HEK293 (cell line): ENCODE measurements around the gene TAGLN.

ENCODE experiments used
- CTCF ChIA-PET: fragments of 350-600 bp; formaldehyde crosslinking; extraction: SDS; loops from one replicate; lab custom pipeline; 2021; ENCODE audit warnings: antibody characterized with exemption; lab: Yijun Ruan, JAX
- POLR2A ChIA-PET: fragments of 300-600 bp; formaldehyde crosslinking; extraction: SDS; loops from one replicate; lab custom pipeline; 2020; ENCODE audit warnings: antibody characterized with exemption, inconsistent platforms; lab: Yijun Ruan, JAX
- H3K27ac ChIP-seq: fragments of 200-500 bp; sonication (Bioruptor generic); 2 replicates; pipeline ENCODE4 v1.5.1; 2014; ENCODE audit warnings: low read depth, low read length, control low read depth, inconsistent platforms; ENCODE audit errors: extremely low read depth
- H3K36me3 ChIP-seq, 2 experiments: fragments of 200-500 bp in 1 of 2; sonication (Bioruptor generic) in 1 of 2; 1 replicate in 1 of 2; 2 replicates in 1 of 2; pipeline ENCODE4 v1.5.1; 2014 to 2017; ENCODE audit warnings: inconsistent platforms in 2 of 2, low read length in 2 of 2; ENCODE audit not compliant: control insufficient read depth in 2 of 2, insufficient read depth in 1 of 2
- H3K4me1 ChIP-seq: fragments of 200-500 bp; sonication (Bioruptor generic); 2 replicates; pipeline ENCODE4 v1.5.1; 2014; ENCODE audit warnings: mild to moderate bottlenecking, low read length, inconsistent platforms; ENCODE audit not compliant: control insufficient read depth, insufficient read depth
- H3K4me3 ChIP-seq: 2 replicates; pipeline ENCODE4 v1.5.1; 2011; ENCODE audit warnings: low read depth, mild to moderate bottlenecking, control low read depth, low read length, moderate library complexity
- H3K9me3 ChIP-seq: fragments of 200-500 bp; sonication (Bioruptor generic); 2 replicates; pipeline ENCODE4 v1.5.1; 2014; ENCODE audit warnings: low read depth, low read length, inconsistent platforms; ENCODE audit not compliant: control insufficient read depth, insufficient read depth
- BCL11A ChIP-seq: fragments of 450-650 bp; formaldehyde crosslinking; IDR thresholded peaks from 2 replicates; pipeline ENCODE4 v1.5.1; 2016; ENCODE audit warnings: low read depth, missing biosample characterization, missing genetic modification characterization
- FEZF1 ChIP-seq: fragments of 450-650 bp; formaldehyde crosslinking; IDR thresholded peaks from 2 replicates; pipeline ENCODE4 v1.5.1; 2016; ENCODE audit warnings: missing biosample characterization, missing genetic modification characterization
- REST ChIP-seq: fragments of 450-650 bp; formaldehyde crosslinking; IDR thresholded peaks from 2 replicates; pipeline ENCODE4 v1.5.1; 2016; ENCODE audit warnings: missing biosample characterization, missing genetic modification characterization
- SCRT2 ChIP-seq: fragments of 450-650 bp; formaldehyde crosslinking; IDR thresholded peaks from 2 replicates; pipeline ENCODE4 v1.5.1; 2016; ENCODE audit warnings: missing biosample characterization, missing genetic modification characterization
- SP7 ChIP-seq: fragments of 450-650 bp; formaldehyde crosslinking; IDR thresholded peaks from 2 replicates; pipeline ENCODE4 v1.5.1; 2016; ENCODE audit warnings: missing biosample characterization, missing genetic modification characterization
- ZBTB20 ChIP-seq: fragments of 450-650 bp; formaldehyde crosslinking; IDR thresholded peaks from 2 replicates; pipeline ENCODE4 v1.5.1; 2016; ENCODE audit warnings: missing biosample characterization, missing genetic modification characterization
- ZBTB7A ChIP-seq: fragments of 450-650 bp; formaldehyde crosslinking; IDR thresholded peaks from 2 replicates; pipeline ENCODE4 v1.5.1; 2016; ENCODE audit warnings: low read depth, missing biosample characterization, missing genetic modification characterization
- ZNF138 ChIP-seq: fragments of 450-650 bp; formaldehyde crosslinking; IDR thresholded peaks from 2 replicates; pipeline ENCODE4 v1.5.1; 2016; ENCODE audit warnings: missing biosample characterization, missing genetic modification characterization, borderline replicate concordance
- ZNF155 ChIP-seq: fragments of 450-650 bp; formaldehyde crosslinking; IDR thresholded peaks from 2 replicates; pipeline ENCODE4 v1.5.1; 2016; ENCODE audit warnings: missing biosample characterization, missing genetic modification characterization
- ZNF24 ChIP-seq: fragments of 450-650 bp; formaldehyde crosslinking; IDR thresholded peaks from 2 replicates; pipeline ENCODE4 v1.5.1; 2016; ENCODE audit warnings: missing biosample characterization, missing genetic modification characterization
- ZNF248 ChIP-seq: fragments of 450-650 bp; formaldehyde crosslinking; IDR thresholded peaks from 2 replicates; pipeline ENCODE4 v1.5.1; 2017; ENCODE audit warnings: missing biosample characterization, missing genetic modification characterization
- ZNF266 ChIP-seq: fragments of 450-650 bp; formaldehyde crosslinking; IDR thresholded peaks from 2 replicates; pipeline ENCODE4 v1.5.1; 2016; ENCODE audit warnings: missing biosample characterization, missing genetic modification characterization, low read depth
- ZNF366 ChIP-seq: fragments of 450-650 bp; formaldehyde crosslinking; conservative IDR thresholded peaks from 2 replicates; pipeline ENCODE4 v1.5.1; 2016; ENCODE audit warnings: missing biosample characterization, missing genetic modification characterization
- ZNF473 ChIP-seq: fragments of 450-650 bp; formaldehyde crosslinking; IDR thresholded peaks from 2 replicates; pipeline ENCODE4 v1.5.1; 2017; ENCODE audit warnings: missing biosample characterization, missing genetic modification characterization
- ZNF501 ChIP-seq: fragments of 450-650 bp; formaldehyde crosslinking; IDR thresholded peaks from 2 replicates; pipeline ENCODE4 v1.5.1; 2016; ENCODE audit warnings: missing biosample characterization, missing genetic modification characterization
- ZNF530 ChIP-seq: fragments of 450-650 bp; formaldehyde crosslinking; IDR thresholded peaks from 2 replicates; pipeline ENCODE4 v1.5.1; 2016; ENCODE audit warnings: low read depth, missing biosample characterization, missing genetic modification characterization
- ZNF558 ChIP-seq: fragments of 450-650 bp; formaldehyde crosslinking; IDR thresholded peaks from 2 replicates; pipeline ENCODE4 v1.5.1; 2016; ENCODE audit warnings: missing biosample characterization, missing genetic modification characterization
- ZNF76 ChIP-seq: fragments of 450-650 bp; formaldehyde crosslinking; IDR thresholded peaks from 2 replicates; pipeline ENCODE4; 2016; ENCODE audit warnings: low read depth, missing biosample characterization, missing genetic modification characterization, borderline replicate concordance
- ZNF776 ChIP-seq: fragments of 450-650 bp; formaldehyde crosslinking; IDR thresholded peaks from 2 replicates; pipeline ENCODE4 v1.5.0; 2017; ENCODE audit warnings: missing biosample characterization, missing genetic modification characterization, borderline replicate concordance
- ZNF785 ChIP-seq: fragments of 450-650 bp; formaldehyde crosslinking; IDR thresholded peaks from 2 replicates; pipeline ENCODE4 v1.5.1; 2016; ENCODE audit warnings: missing biosample characterization, missing genetic modification characterization
- TF ChIP-seq, protein P1 (sequence below): fragments of 450-650 bp; formaldehyde crosslinking; IDR thresholded peaks from 2 replicates; pipeline ENCODE4 v1.5.1; 2016; ENCODE audit warnings: missing biosample characterization, missing genetic modification characterization
- TF ChIP-seq, protein P2 (sequence below): fragments of 450-650 bp; formaldehyde crosslinking; IDR thresholded peaks from 2 replicates; pipeline ENCODE4 v1.5.1; 2017; ENCODE audit warnings: missing biosample characterization, missing genetic modification characterization
- TF ChIP-seq, protein P3 (sequence below): fragments of 450-650 bp; formaldehyde crosslinking; IDR thresholded peaks from 2 replicates; pipeline ENCODE4 v1.5.1; 2016; ENCODE audit warnings: missing biosample characterization, missing genetic modification characterization

Gene TAGLN

GRCh38 chr11:117203069-117203407 lies 3.9 kb downstream of the TAGLN start:
- no peak overlapping the region for H3K4me3 ChIP-seq
- ChIA-PET POLR2A (interaction anchor here (1.1 to 1.5 kb wide), 3 partner anchors 17 to 24 kb away, joined by 3 read pairs; no protein-coding TSS in a partner anchor), CTCF (interaction anchor here (0.6 to 2.0 kb wide), 3 partner anchors 22 to 1993 kb away, joined by 3 to 4 read pairs (median 3); partner anchors contain the start of gene PCSK7)
- no peaks in the 10 kb centered on the region for H3K9me3 ChIP-seq
- H3K27ac ChIP-seq = no peak overlapping the region
- TF ChIP-seq ZNF138 (no peak), ZBTB20 (no peak), ZNF785 (tag by site-specific recombination) (no peak), SCRT2 (tag by site-specific recombination) (no peak), ZNF530 (tag by site-specific recombination) (no peak), ZBTB7A (no peak), ZNF501 (tag by site-specific recombination) (no peak), ZNF76 (tag by site-specific recombination) (no peak)
- peaks cover 0 to 20% of the 10 kb centered on the region in 2 experiments; a peak in 1 of 3 replicates for H3K36me3 ChIP-seq
- H3K4me1 ChIP-seq = no peaks in the 10 kb centered on the region

DNA sequence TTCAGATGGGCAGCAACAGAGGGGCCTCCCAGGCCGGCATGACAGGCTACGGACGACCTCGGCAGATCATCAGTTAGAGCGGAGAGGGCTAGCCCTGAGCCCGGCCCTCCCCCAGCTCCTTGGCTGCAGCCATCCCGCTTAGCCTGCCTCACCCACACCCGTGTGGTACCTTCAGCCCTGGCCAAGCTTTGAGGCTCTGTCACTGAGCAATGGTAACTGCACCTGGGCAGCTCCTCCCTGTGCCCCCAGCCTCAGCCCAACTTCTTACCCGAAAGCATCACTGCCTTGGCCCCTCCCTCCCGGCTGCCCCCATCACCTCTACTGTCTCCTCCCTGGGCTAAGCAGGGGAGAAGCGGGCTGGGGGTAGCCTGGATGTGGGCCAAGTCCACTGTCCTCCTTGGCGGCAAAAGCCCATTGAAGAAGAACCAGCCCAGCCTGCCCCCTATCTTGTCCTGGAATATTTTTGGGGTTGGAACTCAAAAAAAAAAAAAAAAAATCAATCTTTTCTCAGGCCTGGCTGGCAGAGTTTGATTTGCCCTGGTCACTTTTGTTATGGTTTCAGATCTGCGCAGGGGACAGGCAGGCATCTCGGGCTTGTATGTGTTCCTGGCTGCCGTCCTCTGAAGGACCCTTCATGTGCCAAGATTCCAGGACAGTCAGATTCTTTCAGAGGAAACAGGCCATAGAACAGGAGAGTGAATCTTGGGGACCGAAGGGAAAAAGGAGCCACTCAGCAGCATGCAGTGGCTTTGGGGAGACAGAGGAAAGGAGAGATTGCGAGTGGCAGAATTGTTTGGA lies 5.3 kb downstream of the TAGLN start:
- Histone ChIP-seq H3K4me3 (no peak overlapping the region), H3K36me3 (peaks cover 0 to 20% of the 10 kb centered on the region in 2 experiments; a peak in 1 of 3 replicates), H3K27ac (no peak overlapping the region), H3K4me1 (no peaks in the 10 kb centered on the region), H3K9me3 (no peaks in the 10 kb centered on the region)
- ChIA-PET POLR2A (interaction anchor here (0.5 to 1.5 kb wide), 2 partner anchors 17 to 92 kb away, joined by 3 to 7 read pairs; no protein-coding TSS in a partner anchor), CTCF (interaction anchor here (0.8 kb wide), 1 partner anchor 18 kb away, joined by 3 read pairs; no protein-coding TSS in a partner anchor)
- TF ChIP-seq, protein P1, sequence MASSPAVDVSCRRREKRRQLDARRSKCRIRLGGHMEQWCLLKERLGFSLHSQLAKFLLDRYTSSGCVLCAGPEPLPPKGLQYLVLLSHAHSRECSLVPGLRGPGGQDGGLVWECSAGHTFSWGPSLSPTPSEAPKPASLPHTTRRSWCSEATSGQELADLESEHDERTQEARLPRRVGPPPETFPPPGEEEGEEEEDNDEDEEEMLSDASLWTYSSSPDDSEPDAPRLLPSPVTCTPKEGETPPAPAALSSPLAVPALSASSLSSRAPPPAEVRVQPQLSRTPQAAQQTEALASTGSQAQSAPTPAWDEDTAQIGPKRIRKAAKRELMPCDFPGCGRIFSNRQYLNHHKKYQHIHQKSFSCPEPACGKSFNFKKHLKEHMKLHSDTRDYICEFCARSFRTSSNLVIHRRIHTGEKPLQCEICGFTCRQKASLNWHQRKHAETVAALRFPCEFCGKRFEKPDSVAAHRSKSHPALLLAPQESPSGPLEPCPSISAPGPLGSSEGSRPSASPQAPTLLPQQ (tag by site-specific recombination) = no peak
- TF ChIP-seq ZNF24 (no peak), ZNF248 (tag by site-specific recombination) (no peak), ZNF558 (tag by site-specific recombination) (no peak), SP7 (tag by site-specific recombination) (no peak), ZNF155 (tag by site-specific recombination) (no peak), BCL11A (no peak), ZNF473 (tag by site-specific recombination) (no peak), ZNF366 (tag by site-specific recombination) (no peak), ZNF776 (tag by site-specific recombination) (no peak), REST (tag by site-specific recombination) (no peak), FEZF1 (no peak), ZNF266 (tag by site-specific recombination) (no peak)
- TF ChIP-seq, protein P2, sequence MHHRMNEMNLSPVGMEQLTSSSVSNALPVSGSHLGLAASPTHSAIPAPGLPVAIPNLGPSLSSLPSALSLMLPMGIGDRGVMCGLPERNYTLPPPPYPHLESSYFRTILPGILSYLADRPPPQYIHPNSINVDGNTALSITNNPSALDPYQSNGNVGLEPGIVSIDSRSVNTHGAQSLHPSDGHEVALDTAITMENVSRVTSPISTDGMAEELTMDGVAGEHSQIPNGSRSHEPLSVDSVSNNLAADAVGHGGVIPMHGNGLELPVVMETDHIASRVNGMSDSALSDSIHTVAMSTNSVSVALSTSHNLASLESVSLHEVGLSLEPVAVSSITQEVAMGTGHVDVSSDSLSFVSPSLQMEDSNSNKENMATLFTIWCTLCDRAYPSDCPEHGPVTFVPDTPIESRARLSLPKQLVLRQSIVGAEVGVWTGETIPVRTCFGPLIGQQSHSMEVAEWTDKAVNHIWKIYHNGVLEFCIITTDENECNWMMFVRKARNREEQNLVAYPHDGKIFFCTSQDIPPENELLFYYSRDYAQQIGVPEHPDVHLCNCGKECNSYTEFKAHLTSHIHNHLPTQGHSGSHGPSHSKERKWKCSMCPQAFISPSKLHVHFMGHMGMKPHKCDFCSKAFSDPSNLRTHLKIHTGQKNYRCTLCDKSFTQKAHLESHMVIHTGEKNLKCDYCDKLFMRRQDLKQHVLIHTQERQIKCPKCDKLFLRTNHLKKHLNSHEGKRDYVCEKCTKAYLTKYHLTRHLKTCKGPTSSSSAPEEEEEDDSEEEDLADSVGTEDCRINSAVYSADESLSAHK (tag by site-specific recombination) = no peak
- TF ChIP-seq, protein P3, sequence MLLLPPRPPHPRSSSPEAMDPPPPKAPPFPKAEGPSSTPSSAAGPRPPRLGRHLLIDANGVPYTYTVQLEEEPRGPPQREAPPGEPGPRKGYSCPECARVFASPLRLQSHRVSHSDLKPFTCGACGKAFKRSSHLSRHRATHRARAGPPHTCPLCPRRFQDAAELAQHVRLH = no peak
